Amniotic epithelial cell (primary cell): ENCODE measurements around the gene H6PD.
A peak's percentile ranks its signal among the peaks of the same experiment; 100 is the strongest.

Experiments used
- DNase-seq: peaks from one replicate; pipeline ENCODE4 v3.0.0-alpha.2; 2010; ENCODE audit warnings: low read depth

H6PD gene

DNA sequence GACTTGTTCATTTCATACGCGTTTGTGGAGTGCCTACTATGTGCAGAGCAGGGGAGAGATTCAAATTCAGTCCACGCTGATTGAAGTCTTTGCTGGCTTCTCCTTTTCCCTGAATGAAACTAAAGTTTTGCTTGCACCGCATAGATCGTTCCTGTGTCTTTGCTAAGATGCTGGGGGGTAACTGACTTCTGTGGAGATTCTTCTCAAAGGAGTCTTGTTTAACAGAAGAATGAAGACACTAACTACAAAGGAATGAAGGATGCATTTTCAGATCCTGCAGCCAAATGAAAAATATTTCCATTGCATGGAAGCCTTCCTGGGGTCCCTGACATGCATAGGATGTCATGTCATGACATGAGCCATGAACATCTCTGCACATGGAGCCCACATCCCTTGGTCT lies 26.9 kb upstream of the H6PD start:
- no peak for DNase-seq

DNA sequence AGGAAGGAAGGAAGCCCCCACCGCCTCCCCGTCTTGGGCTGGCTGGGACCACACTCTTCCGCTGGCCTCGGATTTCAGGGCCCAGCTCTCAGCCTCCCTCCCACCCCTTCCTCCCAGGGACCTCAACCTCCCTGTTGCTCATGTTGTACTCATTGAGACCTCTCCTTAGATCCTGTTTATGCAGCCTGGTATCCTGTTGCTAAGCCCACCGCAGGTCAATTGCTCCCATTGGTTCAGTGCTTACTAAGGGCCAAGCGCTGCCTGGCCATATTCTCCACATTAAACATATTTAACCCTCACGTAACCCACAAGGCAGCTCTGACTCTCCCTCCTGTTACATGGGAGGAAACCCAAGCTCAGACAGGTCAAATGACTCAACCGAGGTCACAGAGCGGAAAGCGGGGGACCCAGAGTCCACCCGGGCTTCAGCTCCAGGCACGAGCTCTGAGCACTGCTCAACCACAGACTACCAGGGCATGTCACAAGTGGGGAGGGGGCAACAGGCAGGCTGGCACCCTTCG lies 23.2 kb upstream of the H6PD start:
- DNase-seq = peak; percentile 89

GRCh38 chr1:9212735-9213134 lies 21.8 kb upstream of the H6PD start:
- no peak for DNase-seq

GRCh38 chr1:9213956-9214355 lies 20.6 kb upstream of the H6PD start:
- no peak for DNase-seq

DNA sequence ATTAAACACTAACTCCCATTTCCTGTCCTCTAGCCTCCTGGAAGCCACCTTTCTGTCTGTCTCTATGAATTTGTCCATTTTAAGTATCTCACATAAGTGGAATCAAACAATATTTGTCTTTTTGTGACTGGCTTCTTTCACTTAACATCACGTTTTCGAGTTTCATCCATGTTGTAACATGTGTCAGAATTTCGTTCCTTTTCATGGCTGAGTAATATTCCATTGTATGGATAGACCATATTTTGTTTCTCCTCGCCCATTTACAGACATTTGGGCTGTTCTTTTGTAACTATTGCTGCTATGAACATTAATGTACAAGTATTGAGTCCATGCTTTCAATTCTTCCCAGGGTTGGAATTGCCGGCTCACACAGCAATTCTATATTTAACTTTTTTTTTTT lies 15.7 kb upstream of the H6PD start:
- no peak for DNase-seq

DNA sequence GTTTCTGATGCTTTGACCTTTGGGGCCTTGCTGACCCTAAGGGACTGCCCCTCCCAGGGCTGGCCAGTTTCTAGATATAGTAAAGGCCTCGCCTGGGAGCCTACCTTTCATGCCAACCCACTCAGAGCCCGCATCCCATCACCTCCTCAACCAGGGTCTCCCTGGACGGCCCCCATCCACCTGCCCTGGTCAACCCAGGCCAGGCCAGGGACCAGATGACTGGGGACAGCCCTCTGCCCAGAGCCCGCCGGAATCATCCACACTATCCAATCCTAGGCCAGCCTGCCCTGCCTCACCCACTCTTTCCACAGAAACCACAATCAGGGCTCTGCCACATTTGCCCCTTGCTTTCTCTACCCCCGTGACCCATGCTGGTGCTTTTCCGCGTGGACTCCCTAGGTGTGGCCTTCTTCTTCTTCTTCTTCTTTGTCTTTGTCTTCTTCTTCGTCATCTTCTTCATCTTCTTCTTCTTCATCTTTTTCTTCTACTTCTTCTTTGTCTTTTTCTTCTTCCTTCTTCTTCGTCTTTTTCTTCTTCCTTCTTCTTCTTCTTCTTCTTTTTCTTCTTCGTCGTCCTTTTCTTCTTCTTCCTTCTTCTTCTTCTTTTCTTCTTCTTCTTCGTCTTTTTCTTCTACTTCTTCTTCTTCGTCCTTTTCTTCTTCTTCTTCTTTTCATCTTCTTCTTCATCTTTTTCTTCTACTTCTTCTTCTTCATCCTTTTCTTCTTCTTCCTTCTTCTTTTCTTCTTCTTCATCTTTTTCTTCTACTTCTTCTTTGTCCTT lies 11.5 kb upstream of the H6PD start:
- no peak for DNase-seq

- DNase-seq = no peak
These were observed 9.7 kb upstream of the H6PD start for GRCh38 chr1:9224664-9225410.

- DNase-seq = peak; percentile 61
These were observed 9.2 kb upstream of the H6PD start for GRCh38 chr1:9225411-9225785.

DNA sequence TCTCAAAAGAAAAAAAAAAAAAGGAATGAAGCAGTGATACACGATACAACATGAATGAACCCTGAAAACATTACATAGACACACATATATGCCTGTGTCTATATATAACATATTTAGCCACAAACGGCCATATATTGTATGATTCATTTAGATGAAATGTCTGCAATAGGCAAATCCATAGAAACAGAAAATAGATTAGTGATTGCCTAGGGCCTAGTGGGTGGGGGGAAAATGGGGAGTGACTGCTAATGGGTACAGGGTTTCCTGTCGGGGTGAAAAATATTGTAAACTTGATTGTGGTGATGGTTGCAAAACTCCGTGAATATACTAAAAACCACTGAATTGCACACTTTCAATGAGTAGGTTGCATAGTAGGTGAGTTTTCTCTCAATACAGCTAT lies 6.0 kb upstream of the H6PD start:
- no peak for DNase-seq

DNA sequence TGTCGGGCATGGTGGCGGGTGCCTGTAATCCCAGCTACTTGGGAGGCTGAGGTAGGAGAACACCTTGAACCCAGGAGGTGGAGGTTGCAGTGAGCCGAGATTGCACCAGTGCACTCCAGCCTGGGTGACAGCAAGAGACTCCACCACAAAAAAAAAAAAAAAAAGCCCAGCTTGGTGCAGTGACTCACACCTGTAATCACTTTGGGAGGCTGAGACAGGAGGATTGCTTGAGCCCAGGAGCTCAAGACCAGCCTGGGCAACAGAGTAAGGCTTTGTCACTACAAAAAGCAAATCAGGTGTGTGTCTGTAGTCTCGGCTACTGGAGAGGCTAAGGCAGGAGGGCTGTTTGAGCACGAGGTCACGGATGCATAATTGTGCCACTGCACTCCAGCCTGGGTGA lies 5.0 kb upstream of the H6PD start:
- no peak for DNase-seq

DNA sequence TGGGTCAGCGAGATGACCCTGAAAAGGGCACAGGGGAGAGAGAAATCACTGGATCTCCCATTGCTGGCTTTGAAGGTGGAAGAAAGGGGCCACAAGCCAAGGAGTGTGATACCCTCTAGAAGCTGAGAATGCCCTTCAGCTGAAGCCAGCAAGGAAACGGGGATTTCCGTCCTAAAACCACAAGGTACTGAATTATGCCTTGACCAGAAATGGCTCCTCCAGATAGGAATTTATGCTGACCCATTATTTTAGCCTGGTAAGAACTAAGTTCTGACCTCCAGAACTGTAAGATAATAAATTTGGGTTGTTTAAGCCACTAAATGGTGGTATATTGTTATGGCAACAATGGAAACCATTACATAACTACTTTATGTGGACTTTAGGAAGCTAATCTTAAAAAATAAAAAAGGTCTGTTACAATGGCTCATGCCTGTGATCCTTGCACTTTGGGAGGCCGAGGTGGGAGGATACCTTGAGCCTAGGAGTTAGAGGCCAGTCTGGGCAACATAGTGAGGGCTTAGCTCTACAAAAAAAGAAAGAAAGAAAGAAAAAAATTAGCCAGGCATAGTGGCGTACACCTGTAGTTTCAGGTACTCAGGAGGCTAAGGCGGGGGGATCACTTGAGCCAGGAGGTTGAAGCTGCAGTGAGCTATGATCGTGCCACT lies 3.6 kb upstream of the H6PD start:
- no peak for DNase-seq

- DNase-seq = peak; percentile 53
These were observed 2.8 kb upstream of the H6PD start for GRCh38 chr1:9231648-9232332.

- peak; percentile 96 for DNase-seq
These were observed 1.2 kb upstream of the H6PD start for GRCh38 chr1:9233241-9233941.

DNA sequence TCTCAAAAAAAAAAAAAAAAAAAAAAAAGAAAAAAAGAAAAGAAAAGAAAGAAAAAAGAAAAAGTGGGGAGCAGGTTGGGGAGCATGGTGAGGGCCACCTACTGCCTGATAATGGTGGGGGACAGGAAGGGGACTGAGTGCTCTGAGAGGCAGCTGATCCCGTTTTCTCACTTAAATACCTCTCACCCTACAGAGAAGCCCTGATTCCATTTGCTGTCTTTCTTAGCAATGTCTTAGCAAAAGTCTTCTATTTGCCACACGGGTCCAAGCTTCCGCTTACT lies 692 bp upstream of the H6PD start:
- DNase-seq = no peak

- no peak for DNase-seq
These were observed 504 bp downstream of the H6PD start for GRCh38 chr1:9235096-9235459.

GRCh38 chr1:9235560-9235959 lies 986 bp downstream of the H6PD start:
- no peak for DNase-seq

DNA sequence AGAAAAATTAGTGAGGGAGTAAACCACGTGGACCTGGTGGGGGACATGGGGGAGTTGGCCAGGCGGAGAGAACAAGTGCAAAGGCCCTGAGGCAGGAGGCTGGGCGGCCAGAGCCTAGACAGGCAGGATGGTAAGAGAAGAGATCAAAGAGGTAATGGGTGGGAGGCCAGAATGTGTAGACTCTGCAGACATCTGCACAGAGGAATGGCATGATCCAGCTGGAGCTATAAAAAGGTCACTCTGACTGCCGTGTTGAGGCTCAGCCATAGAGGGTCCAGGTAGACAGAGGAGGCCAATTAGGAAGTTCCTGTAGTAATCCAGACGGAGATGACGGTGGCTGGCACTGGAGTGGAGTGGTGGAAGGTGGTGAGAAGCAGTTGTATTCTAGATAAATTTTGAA lies 3.6 kb downstream of the H6PD start:
- DNase-seq = peak; percentile 66

- peak; percentile 73 for DNase-seq
These were observed 4.0 kb downstream of the H6PD start for GRCh38 chr1:9238550-9238949.

DNA sequence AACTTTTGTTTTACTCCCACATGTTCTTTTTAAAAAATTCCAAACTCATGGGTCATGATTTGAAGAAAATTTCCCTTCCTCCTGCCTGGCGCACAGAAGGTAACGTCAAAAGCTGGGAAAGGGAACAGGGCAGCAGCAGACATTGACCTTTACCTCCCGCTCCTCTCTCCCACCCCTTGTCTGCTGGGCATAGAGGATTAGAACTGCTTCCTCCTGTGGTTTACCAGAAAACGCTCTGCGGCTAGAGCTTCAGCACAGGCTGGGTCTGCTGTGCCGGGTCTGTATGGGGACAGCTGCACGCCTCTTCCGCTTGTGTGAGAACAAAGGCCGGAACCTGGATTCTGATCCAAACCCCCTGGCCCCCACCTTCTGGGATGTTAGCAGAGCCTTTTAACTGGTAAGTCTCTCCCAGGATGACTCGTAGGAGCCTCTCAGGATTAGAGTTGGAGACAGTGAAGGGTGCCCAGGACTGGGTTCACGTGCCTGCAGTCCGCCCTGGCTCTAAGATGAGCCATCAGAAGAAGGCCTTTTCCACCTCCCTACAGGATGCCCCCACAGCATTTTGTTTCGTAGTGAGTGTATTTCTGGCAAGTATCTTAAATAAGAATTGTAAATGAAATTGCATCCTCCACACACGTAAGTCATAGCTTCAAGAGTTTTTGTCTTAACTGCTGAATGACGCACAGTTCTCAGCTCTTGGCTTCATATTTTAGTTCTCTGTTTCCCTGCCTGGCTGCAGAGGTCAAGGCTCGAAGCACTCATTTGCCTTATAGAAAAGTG lies 5.2 kb downstream of the H6PD start:
- peak; percentile 99 for DNase-seq

- DNase-seq = no peak
These were observed 6.6 kb downstream of the H6PD start for GRCh38 chr1:9240914-9241820.
